Femur (tissue), 1 donor: ENCODE results near the gene LGALS9.
"Not testable (repeated sequence)": the region's sequence is repeated elsewhere in the genome, so short reads cannot be mapped to it uniquely, and the experiment has no call there.

Source experiments
- DNase-seq: peaks from one replicate; pipeline ENCODE4 v3.0.0-alpha.2; 2017

LGALS9 gene

DNA sequence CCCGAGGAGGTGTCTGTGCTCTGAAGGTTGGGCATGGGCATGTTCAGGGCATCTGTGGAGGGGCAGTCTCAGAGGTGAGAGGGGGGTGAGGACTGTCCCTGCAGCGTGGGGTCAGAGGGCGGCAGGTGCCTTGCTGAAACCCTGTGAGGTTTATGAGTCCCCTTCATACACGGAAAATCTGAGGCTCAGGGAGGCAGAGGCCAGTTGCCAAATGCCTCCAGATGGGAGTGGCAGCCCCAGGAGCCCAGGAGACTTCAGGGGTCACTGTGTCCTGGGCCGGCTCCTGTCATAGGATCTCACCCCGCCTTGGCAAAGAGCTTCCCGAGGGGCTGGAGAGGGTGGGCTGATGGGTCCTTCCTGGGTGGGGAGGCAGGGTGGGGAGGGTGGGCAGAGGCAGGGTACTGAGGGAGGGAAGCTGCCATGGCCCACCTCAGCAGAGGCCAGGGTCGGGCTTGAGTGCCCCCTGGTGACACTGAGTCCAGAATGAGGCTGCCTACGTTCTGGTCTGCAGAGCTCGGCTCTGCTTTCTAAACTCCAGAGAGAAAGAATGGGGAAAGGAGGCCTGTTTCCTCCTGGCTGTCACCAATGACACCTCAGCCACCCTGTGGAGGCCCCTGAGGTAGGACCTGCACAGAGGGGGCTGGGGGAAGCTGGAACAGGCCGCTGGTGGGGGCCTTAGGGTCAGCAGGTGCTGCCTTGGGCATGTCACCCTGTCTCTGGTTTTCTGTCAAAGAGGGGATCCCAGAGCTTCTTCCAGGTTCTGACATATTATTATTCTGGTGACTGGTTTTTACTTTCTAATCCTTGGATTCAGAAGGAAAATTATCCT lies 1.1 kb downstream of the LGALS9 start:
- no peak for DNase-seq

DNA sequence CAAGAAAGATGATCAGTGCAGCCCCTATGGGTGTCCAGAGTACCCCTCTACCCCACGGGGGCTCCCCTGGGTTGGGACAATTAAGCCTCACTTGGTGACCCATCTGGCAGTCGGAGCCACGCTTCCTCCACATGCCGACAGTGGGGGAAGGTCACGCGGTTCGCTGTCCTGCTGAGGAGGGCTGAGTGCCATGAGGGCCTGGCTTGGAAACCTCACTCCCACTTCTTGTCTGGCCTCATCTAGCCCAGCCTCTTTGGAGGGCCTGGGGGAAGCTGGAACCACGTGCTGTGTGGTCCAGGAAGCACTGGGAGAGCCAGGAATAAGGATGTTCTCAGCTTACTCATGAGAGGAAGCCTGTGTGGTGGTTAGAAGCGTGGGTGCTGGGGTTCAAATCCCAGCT lies 1.8 kb downstream of the LGALS9 start:
- DNase-seq = peak; percentile 86

DNA sequence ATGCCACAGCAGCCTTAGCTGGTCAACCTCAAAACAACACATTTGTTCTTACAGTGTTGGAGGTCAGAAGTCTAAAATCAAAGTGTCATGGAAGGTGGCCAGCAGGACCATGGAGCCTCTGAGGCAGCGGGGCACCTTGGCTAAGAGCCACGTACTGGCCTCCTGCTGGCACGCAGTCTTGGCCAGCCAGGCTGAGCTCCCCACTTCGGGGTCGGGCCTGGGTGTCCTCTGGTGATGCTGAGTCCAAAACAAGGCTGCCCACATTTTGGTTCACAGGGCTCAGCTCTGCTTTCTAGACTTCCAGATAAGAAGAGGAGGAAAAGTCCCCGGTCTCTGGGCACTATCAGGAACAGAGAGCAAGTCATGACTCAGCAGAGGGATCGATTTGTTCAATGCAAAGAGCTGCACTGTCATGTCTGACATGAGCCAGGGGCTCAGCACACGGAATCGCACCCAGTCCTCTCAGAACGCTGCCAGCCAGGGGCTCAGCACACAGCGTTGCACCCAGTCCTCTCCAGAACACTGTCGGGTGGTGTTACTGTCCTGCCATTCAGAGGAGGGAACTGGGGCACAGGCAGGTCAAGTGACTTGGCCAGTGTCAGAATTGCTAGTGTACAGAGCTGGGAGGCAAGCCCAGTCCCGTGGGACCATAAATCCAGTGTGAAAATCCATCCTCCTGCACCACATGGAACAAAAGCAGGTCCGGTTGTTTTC lies 2.5 kb downstream of the LGALS9 start:
- DNase-seq = no peak

DNA sequence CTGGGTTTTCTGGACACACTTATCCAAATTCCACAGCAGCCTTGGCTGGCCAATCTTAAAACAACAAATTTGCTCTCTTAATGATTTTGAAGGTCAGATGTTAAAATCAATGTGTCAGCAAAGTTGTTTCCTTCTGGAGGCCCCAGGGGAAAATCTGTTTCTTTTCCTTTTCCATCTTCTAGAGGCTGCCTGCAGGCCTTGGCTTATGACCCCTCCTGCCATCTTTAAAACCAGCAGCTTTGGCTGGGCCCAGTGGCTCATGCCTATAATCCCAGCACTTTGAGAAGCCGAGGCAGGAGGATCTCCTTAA lies 3.0 kb downstream of the LGALS9 start:
- no peak for DNase-seq

DNA sequence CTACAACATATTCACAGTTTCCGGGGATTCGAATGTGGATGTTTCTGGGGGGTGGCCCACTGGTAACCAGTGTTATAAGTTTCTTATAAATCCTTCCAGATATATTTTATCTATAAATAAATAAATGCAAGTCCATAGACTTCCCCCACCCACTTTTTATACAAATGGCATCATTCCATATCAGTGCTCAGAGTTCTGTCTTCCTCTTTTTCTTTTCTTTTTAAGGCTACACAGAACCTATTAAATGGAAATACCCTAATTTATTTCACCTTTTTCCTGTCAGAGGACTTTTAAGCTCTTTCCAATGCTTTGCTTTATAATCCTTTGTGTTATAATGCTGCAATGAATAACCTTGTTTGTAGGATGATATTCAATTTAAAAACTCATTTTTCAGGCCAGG lies 3.8 kb downstream of the LGALS9 start:
- no peak for DNase-seq

DNA sequence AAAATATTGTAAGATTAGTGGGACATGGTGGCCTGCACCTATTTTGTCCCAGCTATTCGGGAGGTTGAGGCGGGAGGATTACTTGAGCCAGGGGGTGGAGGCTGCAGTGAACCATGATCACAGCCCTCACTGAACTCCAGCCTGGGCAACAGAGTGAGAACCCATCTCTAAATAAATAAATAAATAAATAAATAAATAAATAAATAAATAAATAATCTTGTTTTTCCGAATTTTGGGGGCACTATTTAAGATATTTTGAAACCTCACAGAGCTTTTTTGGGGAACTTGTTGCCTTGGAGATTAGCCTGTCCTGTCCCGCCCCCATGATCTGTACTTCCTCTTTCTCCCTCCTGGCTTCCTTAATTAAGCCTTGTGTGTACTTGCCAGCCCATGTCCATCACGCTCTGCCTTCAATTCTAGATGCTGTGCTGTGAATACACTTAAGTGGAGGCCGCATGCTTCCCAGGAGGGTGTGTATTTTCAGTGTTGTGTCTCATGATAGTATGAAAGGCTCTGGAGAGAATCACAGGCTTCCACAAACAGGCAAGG lies 4.4 kb downstream of the LGALS9 start:
- no peak for DNase-seq

DNA sequence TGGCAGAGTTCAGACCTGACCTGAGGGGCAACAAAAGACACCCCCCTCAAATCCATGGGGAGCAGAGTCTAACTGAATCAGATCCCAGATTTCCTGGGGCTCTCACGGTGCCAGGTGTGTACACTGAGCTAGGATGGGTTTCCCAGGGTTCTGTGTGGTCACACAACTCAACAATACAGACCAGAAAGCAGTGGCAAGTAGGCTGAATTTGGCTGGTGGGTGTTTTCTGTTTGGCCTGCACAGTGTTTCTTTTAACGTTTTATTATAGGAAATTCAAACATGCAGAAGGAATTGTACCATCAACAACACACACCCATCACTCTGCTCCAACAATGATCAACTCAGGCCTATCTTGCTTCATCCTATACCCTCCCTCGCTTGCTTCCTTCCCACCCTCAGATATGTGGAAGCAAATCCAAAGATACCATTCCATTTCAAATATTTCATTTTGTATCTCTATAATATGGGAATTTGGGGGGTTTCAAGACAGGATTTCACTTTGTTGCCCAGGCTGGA lies 5.1 kb downstream of the LGALS9 start:
- not testable (repeated sequence) for DNase-seq

DNA sequence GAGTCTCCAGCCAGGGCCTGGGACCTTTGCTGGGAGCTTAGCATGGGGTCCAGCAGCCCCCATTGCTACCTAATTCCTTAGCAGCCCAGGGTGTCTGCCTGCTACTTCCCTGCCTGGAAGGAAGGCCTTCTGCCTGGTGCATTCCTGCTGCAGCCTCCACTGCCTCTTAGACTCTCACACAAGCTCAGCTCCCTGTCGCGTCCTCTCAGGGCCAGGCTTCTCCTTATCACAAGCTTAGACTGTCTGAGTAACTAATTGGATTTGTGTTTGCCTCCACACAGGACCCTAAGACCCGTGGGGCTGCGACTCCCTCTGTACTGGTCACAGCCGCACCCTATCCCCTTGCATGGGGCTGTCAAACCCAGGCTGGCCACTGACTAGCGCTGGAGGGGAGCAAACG lies 6.8 kb downstream of the LGALS9 start:
- DNase-seq = not testable (repeated sequence)

DNA sequence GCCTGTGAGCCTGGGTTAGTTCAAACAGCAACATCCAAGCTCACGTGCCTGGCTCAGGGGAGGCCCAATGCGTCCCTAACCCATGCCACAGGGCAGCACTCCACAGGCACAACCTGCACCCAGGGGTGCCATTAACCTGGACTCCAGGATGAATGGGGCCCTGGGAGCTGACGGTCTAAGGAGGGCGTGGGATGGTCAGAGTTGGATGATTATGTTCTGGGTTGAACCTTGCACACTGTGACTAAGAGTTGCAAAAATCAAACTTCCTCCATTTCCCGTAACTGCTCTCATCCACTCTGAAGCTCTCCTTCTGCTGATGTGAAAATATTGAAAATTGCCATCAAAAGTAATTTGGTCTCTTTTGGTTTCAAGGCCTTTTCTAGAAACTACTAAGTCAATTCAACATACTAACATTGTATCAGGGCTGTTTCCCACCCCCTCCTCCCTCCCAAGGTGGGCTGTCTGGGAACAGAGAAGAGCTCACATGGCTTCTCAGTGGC lies 7.5 kb downstream of the LGALS9 start:
- DNase-seq = not testable (repeated sequence)

DNA sequence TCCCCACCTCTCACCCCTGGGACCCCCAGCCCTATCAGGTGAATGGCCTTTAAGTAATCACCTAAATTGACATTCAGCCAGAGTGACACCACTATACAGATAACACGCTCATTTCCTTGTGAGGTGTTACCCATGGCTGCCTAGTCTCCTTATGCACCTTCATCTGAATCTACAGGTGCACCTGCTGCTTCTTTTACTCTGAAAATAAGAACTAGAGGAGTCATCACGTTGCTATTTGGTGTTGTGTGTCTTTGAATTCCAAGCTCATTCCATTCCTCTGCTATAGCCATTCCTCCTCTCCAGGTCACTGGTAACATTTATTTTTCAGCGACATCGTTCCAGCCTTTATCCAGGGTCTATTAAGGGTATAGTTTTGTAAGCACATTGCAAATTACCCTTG lies 9.8 kb downstream of the LGALS9 start:
- DNase-seq = no peak

DNA sequence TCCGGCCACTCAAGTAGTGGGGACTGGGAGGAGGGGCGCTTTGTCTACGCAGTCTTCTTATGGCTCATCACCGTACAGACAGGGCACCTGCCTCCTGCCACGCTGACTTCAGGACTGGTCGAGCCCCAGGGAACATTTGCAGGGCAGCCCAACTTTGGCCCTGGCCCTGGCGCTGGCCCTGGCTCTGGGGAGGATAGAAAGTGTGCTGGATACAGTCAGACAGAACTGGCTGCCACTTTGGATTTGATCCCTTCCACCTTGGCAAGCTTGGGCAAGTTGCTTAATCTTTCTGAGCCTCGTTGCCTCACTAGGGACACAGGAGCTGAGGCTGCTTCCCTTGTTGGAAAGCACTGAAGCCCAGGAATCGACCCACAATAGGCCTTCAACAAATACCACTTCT lies 13.6 kb downstream of the LGALS9 start:
- no peak for DNase-seq

DNA sequence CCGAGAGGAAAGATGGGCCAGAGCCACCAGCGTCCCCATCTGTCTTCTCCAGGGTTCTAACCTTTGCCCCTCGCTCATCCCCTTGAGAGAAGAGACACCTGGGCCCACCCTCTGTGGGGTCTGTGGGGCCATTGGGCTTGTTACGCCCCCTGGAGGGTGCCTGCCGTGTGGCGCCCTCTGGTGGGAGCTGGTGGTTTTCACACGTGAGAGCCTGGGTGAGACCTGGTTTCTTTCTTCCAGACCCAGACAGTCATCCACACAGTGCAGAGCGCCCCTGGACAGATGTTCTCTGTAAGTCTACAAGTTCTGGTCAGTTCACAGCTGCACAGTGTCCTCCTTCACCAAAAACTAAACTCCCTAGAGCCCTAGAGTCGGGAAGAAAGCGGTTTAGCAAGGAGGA lies 14.6 kb downstream of the LGALS9 start:
- not testable (repeated sequence) for DNase-seq

DNA sequence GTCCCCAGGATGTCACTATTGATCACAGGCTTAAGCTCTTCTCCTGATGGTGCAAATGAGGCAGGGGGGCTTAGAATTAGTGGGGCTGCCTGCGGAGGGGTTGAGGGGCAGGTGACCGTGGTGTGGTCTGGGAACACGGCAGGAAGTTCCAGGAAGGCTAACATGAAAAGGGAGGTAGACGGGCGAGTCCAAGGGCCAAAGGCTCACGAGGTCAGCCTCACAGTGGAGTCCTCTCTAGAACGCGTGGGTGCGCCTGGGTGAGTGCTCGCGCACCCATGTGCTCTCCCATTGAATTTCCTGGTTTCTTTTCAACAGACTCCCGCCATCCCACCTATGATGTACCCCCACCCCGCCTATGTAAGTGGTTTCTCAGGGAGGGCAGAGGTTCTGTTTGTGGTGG lies 15.2 kb downstream of the LGALS9 start:
- DNase-seq = no peak

DNA sequence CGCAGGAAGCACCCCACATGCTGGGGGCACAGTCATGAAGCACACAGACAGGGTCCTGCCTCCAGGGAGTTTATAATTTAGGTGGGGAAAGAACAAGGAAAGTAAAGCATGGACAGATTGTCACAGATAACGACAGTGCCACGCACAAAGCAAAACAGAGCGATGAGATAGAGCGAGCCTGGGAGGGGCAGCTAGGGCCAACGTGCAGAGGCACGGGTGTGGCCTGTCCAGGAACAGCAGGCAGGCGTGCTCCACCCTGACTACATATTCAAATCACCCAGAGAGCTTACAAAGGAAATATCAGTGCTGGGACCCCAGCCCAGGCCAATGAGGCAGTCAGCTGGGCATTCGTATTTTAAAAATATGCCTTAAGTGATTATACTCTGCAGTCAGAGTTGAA lies 16.8 kb downstream of the LGALS9 start:
- no peak for DNase-seq

DNA sequence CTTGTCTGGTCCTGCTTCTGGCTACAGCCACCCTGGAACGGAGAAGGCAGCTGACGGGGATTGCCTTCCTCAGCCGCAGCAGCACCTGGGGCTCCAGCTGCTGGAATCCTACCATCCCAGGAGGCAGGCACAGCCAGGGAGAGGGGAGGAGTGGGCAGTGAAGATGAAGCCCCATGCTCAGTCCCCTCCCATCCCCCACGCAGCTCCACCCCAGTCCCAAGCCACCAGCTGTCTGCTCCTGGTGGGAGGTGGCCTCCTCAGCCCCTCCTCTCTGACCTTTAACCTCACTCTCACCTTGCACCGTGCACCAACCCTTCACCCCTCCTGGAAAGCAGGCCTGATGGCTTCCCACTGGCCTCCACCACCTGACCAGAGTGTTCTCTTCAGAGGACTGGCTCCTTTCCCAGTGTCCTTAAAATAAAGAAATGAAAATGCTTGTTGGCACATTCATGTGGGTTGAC lies 18.2 kb downstream of the LGALS9 start:
- DNase-seq = not testable (repeated sequence)

DNA sequence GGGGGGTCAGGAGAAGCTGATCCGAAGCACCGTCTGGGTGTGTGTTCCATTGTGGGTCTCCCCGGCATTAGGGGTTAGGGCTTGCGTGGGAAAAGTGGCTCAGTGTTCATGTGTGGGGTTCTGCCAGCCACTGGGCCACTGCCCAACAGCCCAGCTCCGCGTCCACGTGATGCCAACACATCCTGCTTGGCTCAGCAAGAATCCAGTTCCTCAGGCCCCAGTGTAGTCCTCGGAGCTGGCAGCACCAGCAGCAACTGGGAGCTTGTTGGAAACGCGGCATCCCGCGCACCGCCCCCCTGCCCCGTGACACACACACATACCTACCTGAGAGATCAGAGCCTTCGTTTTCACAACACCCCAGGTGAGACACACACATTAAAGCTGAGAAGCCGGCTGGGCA lies 18.9 kb downstream of the LGALS9 start:
- DNase-seq = no peak

DNA sequence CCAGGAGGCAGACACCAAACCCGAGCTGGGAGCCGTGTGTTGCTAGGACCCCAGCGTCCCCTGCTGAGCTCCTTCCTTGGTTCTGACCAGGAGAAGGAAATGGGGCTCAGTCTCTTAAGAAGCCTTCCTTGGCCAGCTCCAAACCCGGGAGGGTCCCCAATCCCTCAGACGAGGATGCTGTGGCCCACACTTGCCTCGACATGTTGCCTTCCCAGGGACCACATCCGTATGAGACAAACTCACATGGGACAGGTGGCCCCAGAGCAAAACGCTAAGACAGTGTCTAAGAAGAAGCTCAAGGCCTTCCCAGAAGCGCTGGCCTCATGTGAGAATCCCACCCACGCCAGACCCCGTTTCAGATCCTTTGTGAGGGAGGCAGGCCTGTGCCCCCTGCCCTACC lies 19.8 kb downstream of the LGALS9 start:
- no peak for DNase-seq

DNA sequence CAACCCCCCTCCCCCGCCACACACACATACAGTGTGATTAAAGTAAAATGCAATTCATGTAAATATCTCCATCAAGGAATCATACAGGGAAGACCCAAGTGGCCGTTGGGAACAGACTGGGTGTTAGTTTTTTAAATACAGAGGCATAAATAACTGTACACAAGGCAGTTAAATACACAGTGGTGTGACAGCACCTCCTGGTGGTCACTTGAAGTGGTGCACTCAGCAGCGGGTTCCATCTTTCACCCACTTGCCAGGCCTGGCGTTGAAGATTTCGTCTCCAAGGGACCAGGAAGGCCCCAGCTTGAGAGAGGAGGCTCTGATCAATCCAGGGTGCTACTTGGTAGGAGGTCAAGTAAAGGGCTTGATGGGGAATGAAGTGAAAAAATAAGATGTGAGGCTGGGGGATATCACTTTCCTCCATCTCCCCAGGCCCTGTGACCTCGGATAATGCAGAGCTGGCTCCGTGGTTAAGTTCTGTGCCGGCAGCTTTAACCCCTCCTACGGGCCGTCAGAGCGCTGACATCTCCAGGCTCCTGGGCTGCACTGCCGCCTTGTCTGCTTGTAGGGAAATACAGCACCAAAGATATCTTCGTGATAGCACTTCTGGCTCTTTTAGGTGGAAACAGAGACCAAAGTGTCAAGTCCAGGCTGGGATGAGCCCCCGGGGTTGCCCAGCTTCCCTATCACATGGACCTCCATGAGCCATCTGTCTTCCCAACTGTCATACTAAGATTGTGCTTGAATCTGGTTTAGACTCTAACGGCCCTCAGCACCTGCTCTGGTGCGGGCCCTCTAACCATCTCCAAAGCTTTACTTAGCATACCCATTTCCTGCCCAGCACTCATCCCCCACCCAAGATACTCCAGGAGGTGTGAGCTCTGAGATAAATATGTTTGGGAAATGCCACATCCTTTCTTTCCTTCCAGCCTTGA lies 20.7 kb downstream of the LGALS9 start:
- DNase-seq = peak; percentile 58

DNA sequence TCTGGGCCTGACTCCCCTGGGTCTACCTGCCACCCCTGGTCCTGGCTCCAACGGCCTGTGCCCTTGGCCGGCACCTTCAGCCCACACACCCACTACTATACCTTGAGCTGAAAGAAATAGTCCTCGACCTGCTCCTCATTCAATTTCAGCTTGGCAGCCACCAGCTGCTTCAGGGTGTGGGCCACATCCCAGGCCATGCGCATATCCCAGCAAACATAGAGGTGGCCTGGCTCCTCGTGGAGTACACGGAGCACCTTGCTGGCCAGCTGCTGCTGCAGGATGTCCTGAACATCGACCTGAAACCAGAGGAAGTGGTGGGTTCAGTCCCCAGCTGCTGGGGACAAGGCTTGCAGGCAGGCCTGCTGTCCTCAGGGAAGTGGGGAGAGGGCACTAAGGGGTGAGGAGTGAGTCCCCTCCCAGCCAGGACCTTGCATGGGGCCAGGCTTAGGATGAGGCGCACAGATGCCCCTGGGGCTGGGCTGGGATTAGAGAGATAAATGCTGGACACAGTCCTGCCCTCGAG lies 22.5 kb downstream of the LGALS9 start:
- not testable (repeated sequence) for DNase-seq

DNA sequence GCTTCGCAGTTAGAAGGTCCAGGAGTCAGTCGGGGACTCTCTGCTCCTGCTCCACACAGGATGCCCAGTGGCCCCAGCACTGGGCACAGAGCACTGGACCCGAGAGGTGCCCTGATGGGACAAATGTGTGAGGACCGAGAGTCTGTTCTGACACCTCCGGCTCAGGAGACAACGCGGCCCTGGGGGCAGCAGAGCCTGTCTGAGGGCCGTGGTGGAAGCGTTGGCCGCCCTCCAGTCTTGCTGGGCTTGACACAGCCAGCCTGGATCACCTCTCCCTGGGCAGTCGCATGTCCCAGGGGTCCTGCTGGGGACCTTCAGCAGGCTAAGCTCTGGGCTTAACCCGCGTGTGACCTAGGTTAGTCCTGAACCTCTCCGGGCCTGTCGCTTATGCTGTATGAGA lies 23.1 kb downstream of the LGALS9 start:
- DNase-seq = no peak

DNA sequence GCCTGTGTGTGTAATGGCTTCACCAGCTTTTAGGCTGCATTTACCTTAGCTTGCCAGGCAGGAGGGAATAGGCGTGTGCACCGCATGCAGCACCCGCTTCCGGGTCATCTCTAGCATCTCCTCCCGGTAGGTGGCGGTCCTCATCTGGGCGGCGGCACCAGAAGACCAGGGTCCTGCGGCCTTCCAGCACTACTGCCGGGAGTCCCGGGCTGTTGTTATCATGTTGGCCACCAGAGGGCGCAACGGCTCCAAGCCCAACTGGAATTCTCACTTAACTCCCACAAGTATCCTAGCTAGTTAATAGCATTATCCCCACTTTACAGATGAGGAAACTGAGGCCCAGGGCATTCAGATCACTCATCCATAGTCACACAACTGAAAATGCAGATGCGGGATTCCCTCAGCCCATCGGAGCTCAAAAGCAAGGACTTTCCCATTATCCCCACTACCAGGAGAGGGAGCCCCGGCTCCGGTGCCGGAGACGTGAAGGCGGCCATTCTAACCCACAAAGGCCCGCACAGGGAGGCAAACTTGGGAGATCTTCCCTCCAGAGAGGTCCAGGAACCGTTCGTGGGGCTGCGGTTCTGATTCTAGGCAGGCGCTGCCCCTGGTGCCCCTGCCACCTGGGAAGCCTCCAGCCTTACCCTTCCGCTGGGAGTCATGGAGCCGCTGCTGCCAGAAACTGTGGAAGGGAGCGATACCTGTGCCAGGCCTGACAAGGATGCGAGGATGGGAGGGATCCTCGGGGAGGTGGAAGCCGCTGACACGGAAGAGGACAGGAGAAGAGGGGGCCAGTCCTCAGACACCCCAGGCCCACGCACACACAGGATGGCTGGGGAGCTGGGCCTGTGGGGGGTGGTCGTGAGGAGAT lies 23.9 kb downstream of the LGALS9 start:
- DNase-seq = peak; percentile 77
